IMR-90 (cell line): ENCODE results near the gene FNIP2. TPM values are rescaled to one million over a fixed set of nuclear protein-coding genes. Genes with fewer than 3 reads are reported as not detected.
"Not testable (repeated sequence)": the region's sequence is repeated elsewhere in the genome, so short reads cannot be mapped to it uniquely, and the experiment has no call there.

Experiments used
- ATAC-seq: fragments of 200-7000 bp; cut with Tn5 transposase; 2 replicates; pipeline ENCODE4 v1.9.1; 2020; ENCODE audit warnings: low read depth, mild to moderate bottlenecking, moderate library complexity
- BruUV-seq: library from RNA; stranded (reverse); fragments of 400-500 nt; replicated peaks from 2 replicates; lab custom pipeline; 2021; lab: Mats Ljungman, UMichigan
- CTCF ChIA-PET: fragments of 300-600 bp; formaldehyde crosslinking; extraction: SDS; loops from one replicate; lab custom pipeline; 2021; ENCODE audit warnings: antibody characterized with exemption; lab: Yijun Ruan, JAX
- POLR2A ChIA-PET: fragments of 300-600 bp; sonication (Branson Sonifier 250); formaldehyde crosslinking; loops from one replicate; lab custom pipeline; 2022; ENCODE audit warnings: antibody characterized with exemption; ENCODE audit not compliant: unreplicated experiment; lab: Charles Lee
- DNase-seq: peaks from one replicate; pipeline ENCODE4 v3.0.0; 2013
- H2AFZ ChIP-seq: replicated peaks from 2 replicates; pipeline ENCODE3; 2013; ENCODE audit warnings: low read length, mild to moderate bottlenecking; ENCODE audit not compliant: poor library complexity
- H2AK5ac ChIP-seq: 2 replicates; pipeline ENCODE4 v1.6.1; 2013; ENCODE audit warnings: low read depth, low read length, inconsistent platforms
- H2AK9ac ChIP-seq: replicated peaks from 2 replicates; pipeline ENCODE3; 2013; ENCODE audit warnings: mild to moderate bottlenecking, low read depth, low read length, moderate library complexity; ENCODE audit not compliant: poor library complexity
- H2BK120ac ChIP-seq: 2 replicates; pipeline ENCODE4 v1.6.1; 2013; ENCODE audit warnings: low read depth, low read length, inconsistent platforms
- H2BK15ac ChIP-seq: 3 replicates; pipeline ENCODE4 v1.6.1; 2013; ENCODE audit warnings: low read depth, low read length, inconsistent platforms
- H2BK20ac ChIP-seq: 2 replicates; pipeline ENCODE4 v1.6.1; 2013; ENCODE audit warnings: low read depth, mild to moderate bottlenecking, inconsistent platforms, low read length, moderate library complexity
- H2BK5ac ChIP-seq: 2 replicates; pipeline ENCODE4 v1.6.1; 2013; ENCODE audit warnings: mild to moderate bottlenecking, low read depth, low read length, inconsistent platforms; ENCODE audit not compliant: poor library complexity, severe bottlenecking
- H3K14ac ChIP-seq: replicated peaks from 2 replicates; pipeline ENCODE4 v1.6.1; 2013; ENCODE audit warnings: low read depth, low read length, inconsistent platforms
- H3K18ac ChIP-seq: 2 replicates; pipeline ENCODE4 v1.6.1; 2013; ENCODE audit warnings: low read depth, low read length, control low read depth
- H3K23ac ChIP-seq: 2 replicates; pipeline ENCODE4 v1.6.1; 2013; ENCODE audit warnings: low read depth, low read length, inconsistent platforms
- H3K27ac ChIP-seq: 2 replicates; pipeline ENCODE4 v1.5.1; 2013; ENCODE audit warnings: mild to moderate bottlenecking, control low read depth, low read length; ENCODE audit not compliant: insufficient read depth
- H3K27me3 ChIP-seq: 2 replicates; pipeline ENCODE4 v1.6.1; 2013; ENCODE audit warnings: low read length; ENCODE audit not compliant: control insufficient read depth, insufficient read depth
- H3K36me3 ChIP-seq: 2 replicates; pipeline ENCODE4 v1.6.1; 2013; ENCODE audit warnings: low read length, mixed read lengths; ENCODE audit not compliant: control insufficient read depth, insufficient read depth
- H3K4ac ChIP-seq: 2 replicates; pipeline ENCODE4 v1.6.1; 2013; ENCODE audit warnings: low read depth, low read length, inconsistent platforms
- H3K4me1 ChIP-seq: 2 replicates; pipeline ENCODE4 v1.6.1; 2013; ENCODE audit warnings: low read length, mixed read lengths; ENCODE audit not compliant: control insufficient read depth, insufficient read depth
- H3K4me2 ChIP-seq: 2 replicates; pipeline ENCODE4 v1.6.1; 2013; ENCODE audit warnings: low read depth, mild to moderate bottlenecking, control low read depth, low read length, moderate library complexity
- H3K4me3 ChIP-seq: 2 replicates; pipeline ENCODE4 v1.5.1; 2013; ENCODE audit warnings: low read depth, mild to moderate bottlenecking, control low read depth, low read length, moderate library complexity; ENCODE audit not compliant: insufficient read depth
- H3K56ac ChIP-seq: 2 replicates; pipeline ENCODE4 v1.6.1; 2013; ENCODE audit warnings: low read length, inconsistent platforms; ENCODE audit not compliant: insufficient read depth; ENCODE audit errors: extremely low read depth
- H3K79me1 ChIP-seq, 2 experiments: 2 replicates each; pipeline ENCODE4 v1.6.1; 2013; ENCODE audit warnings: low read length in 2 of 2, inconsistent platforms in 1 of 2, low read depth in 1 of 2
- H3K9ac ChIP-seq: 2 replicates; pipeline ENCODE4 v1.6.1; 2013; ENCODE audit warnings: low read depth, low read length, control low read depth
- H3K9me1 ChIP-seq: 2 replicates; pipeline ENCODE4 v1.6.1; 2013; ENCODE audit warnings: low read length, inconsistent platforms; ENCODE audit not compliant: insufficient read depth
- H3K9me3 ChIP-seq: 2 replicates; pipeline ENCODE4 v1.6.1; 2013; ENCODE audit warnings: low read length; ENCODE audit not compliant: control insufficient read depth, insufficient read depth
- H4K20me1 ChIP-seq: 2 replicates; pipeline ENCODE4 v1.6.1; 2013; ENCODE audit warnings: low read length, inconsistent platforms; ENCODE audit not compliant: insufficient read depth
- H4K5ac ChIP-seq: 2 replicates; pipeline ENCODE4 v1.6.1; 2013; ENCODE audit warnings: mild to moderate bottlenecking, low read depth, low read length, control low read depth
- H4K8ac ChIP-seq, 2 experiments: 2 replicates each; pipeline ENCODE4 v1.6.1; 2013; ENCODE audit warnings: low read depth in 2 of 2, low read length in 2 of 2, control low read depth in 1 of 2, inconsistent platforms in 1 of 2
- H4K91ac ChIP-seq: 2 replicates; pipeline ENCODE4 v1.6.1; 2013; ENCODE audit warnings: low read depth, low read length, inconsistent platforms; ENCODE audit not compliant: insufficient read depth
- CEBPB ChIP-seq: IDR thresholded peaks from 2 replicates; pipeline ENCODE4 v1.6.1; 2012; ENCODE audit warnings: low read depth, low read length, improper control_type of control experiment
- WGBS, 2 experiments: methylation state at CpG; one replicate each; pipeline versions ENCODE4 v1.1.5 to v1.1.7; 2013; ENCODE audit warnings: missing lambda C conversion rate in 2 of 2; ENCODE audit not compliant: insufficient read length in 1 of 2; ENCODE audit errors: extremely low coverage in 2 of 2; 5-methylcytosine and 5-hydroxymethylcytosine counted together
- dilution Hi-C: fragments of 300-500 bp; cut with HindIII; formaldehyde crosslinking; loops from one replicate; pipeline ENCODE4 v1.14.3; 2018; ENCODE audit warnings: low sequenced_read_pairs; ENCODE audit not compliant: unreplicated experiment
- in situ Hi-C: fragments of 300-500 bp; cut with MboI; formaldehyde crosslinking; loops from 3 replicates; pipeline ENCODE4 v1.14.3; 2019; ENCODE audit warnings: low sequenced_read_pairs, inconsistent platforms, mixed read lengths
- intact Hi-C: fragments of 100-400 bp; cut with micrococcal nuclease; formaldehyde crosslinking; loops from 2 replicates; pipeline ENCODE4 v1.10.0; 2022
- polyA plus RNA-seq, 3 experiments: library from polyadenylated mRNA; depleted of rRNA; stranded (reverse); fragments of >200 nt; gene quantifications; 2 replicates each; pipeline ENCODE4 v1.2.3, GENCODE V29; 2012; ENCODE audit warnings: low replicate concordance in 1 of 3
- total RNA-seq: library from RNA; depleted of rRNA; stranded (reverse); fragments of >200 nt; gene quantifications from 2 replicates; pipeline ENCODE4 v1.2.3, GENCODE V29; 2012

FNIP2 gene
- total and polyA plus RNA-seq, 2 of the 4 experiments (the other 2 are of a cell fraction): 4.7 to 24.6 TPM

GRCh38 chr4:158793021-158793420 is 24.2 kb downstream of the FNIP2 start:
- Histone ChIP-seq H2BK5ac (no peak overlapping the region), H2AK5ac (no peak overlapping the region), H3K14ac (no peak overlapping the region), H3K4ac (no peak overlapping the region), H4K8ac (no peak overlapping the region), H4K20me1 (peaks cover 3% of the 10 kb centered on the region; the same call in 1 of the 2 replicates), H3K9ac (no peak overlapping the region), H3K79me1 (peaks cover 53 to 68% of the 10 kb centered on the region in 2 experiments), H3K27me3 (no peaks in the 10 kb centered on the region), H3K4me3 (no peak overlapping the region), H3K4me2 (no peak overlapping the region), H3K56ac (no peak overlapping the region), H2BK15ac (no peak overlapping the region), H2AFZ (no peak overlapping the region), H4K5ac (no peak overlapping the region), H3K36me3 (no peaks in the 10 kb centered on the region), H2AK9ac (no peak overlapping the region), H3K9me1 (peaks cover 7% of the 10 kb centered on the region), H2BK20ac (no peak overlapping the region), H3K18ac (no peak overlapping the region), H2BK120ac (no peak overlapping the region), H3K4me1 (peaks cover 2% of the 10 kb centered on the region; the same call in 1 of the 2 replicates), H3K9me3 (no peaks in the 10 kb centered on the region), H4K91ac (no peak overlapping the region), H3K23ac (no peak overlapping the region), H3K27ac (no peak overlapping the region)
- dilution Hi-C loops (no loop called here), in situ Hi-C loops (no loop called here), intact Hi-C loops (no loop called here)
- ChIA-PET CTCF (no interaction called here), POLR2A (no interaction called here)
- no TSS peak for BruUV-seq
- no peak for TF ChIP-seq CEBPB
- DNase-seq (no peak), ATAC-seq (peak; percentile 21; the same call in 1 of the 2 replicates)
- no CpG with 5 or more reads among the region's 1 CpG for whole genome bisulfite sequencing, 2 experiments

- H3K79me1 ChIP-seq: peaks cover 49 to 68% of the 10 kb centered on the region in 2 experiments
- H3K36me3 ChIP-seq, H2AK5ac ChIP-seq, H2BK15ac ChIP-seq, H4K91ac ChIP-seq, POLR2A ChIA-PET, H4K8ac ChIP-seq, H3K27me3 ChIP-seq, H4K5ac ChIP-seq, H2BK5ac ChIP-seq, H2AK9ac ChIP-seq, in situ Hi-C loops, BruUV-seq, H3K4me1 ChIP-seq, intact Hi-C loops, H3K4me3 ChIP-seq, H3K27ac ChIP-seq, H2BK20ac ChIP-seq, H3K4me2 ChIP-seq, H3K9me3 ChIP-seq, H3K9me1 ChIP-seq, CTCF ChIA-PET, H3K14ac ChIP-seq, H4K20me1 ChIP-seq, ATAC-seq, DNase-seq, H3K23ac ChIP-seq, H3K56ac ChIP-seq, H3K4ac ChIP-seq, H3K18ac ChIP-seq, H2AFZ ChIP-seq, H2BK120ac ChIP-seq, H3K9ac ChIP-seq, dilution Hi-C loops: not testable (repeated sequence)
- no CpG with 5 or more reads among the region's 1 CpG for WGBS, 2 experiments
These were observed 24.6 kb downstream of the FNIP2 start for GRCh38 chr4:158793430-158793829.
